A549 (cell line): ENCODE measurements around the gene ITCH.
"Not testable (repeated sequence)": the region's sequence is repeated elsewhere in the genome, so short reads cannot be mapped to it uniquely, and the experiment has no call there.

Experiments
- CTCF ChIP-seq: fragments of >200 bp; sonication (Bioruptor Twin); formaldehyde crosslinking; IDR thresholded peaks from 3 replicates; pipeline ENCODE4 v1.5.1; 2016
- PBX3 ChIP-seq: IDR thresholded peaks from 2 replicates; pipeline ENCODE4 v1.6.1; 2012
- POLR2A ChIP-seq: IDR thresholded peaks from 2 replicates; pipeline ENCODE4 v1.6.1; 2012; ENCODE audit warnings: mild to moderate bottlenecking, low read length
- RAD21 ChIP-seq, 2 experiments: fragments of >200 bp in 1 of 2; sonication (Bioruptor Twin) in 1 of 2; formaldehyde crosslinking in 1 of 2; IDR thresholded peaks in 1 of 2; conservative IDR thresholded peaks in 1 of 2; 2 replicates in 1 of 2; 3 replicates in 1 of 2; pipeline ENCODE4 v1.6.1; 2012 to 2018; ENCODE audit warnings: inconsistent platforms in 1 of 2

- not testable (repeated sequence) for TF ChIP-seq POLR2A; CTCF; PBX3; RAD21 (conservative IDR thresholded peaks at IDR 0.05 in 1 of 2, IDR thresholded peaks at IDR 0.05 in 1 of 2)
Observed at GRCh38 chr20:34382877-34383455, 19.9 kb downstream of the ITCH start.
